ENCODE results near the gene CMTR1.

DNA sequence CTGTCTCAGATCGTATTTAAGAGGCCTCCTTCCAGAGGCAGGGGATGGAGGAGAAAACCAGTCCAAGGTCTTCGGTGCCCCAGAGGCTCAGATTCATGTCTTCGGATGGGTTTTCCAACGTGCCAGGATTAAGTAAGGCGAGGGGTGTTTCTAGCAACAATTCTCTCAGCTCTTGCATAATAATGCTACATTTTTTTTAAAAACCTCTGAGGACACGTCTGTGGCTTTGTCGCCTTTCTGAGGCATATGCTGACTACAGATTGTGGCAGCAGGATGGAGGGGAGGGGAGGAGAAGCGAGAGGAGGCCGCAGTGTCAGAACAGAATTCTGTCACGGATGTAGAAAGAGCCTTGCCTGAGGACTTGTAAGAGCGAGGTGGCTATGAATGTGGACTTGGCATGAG lies 84.4 kb downstream of the CMTR1 start:
- no peak for TF ChIP-seq EZH2 (IDR thresholded peaks at IDR 0.05; ENCODE audit: borderline replicate concordance, insufficient read depth, low read length, poor library complexity, severe bottlenecking)
- TF ChIP-seq, protein P1, sequence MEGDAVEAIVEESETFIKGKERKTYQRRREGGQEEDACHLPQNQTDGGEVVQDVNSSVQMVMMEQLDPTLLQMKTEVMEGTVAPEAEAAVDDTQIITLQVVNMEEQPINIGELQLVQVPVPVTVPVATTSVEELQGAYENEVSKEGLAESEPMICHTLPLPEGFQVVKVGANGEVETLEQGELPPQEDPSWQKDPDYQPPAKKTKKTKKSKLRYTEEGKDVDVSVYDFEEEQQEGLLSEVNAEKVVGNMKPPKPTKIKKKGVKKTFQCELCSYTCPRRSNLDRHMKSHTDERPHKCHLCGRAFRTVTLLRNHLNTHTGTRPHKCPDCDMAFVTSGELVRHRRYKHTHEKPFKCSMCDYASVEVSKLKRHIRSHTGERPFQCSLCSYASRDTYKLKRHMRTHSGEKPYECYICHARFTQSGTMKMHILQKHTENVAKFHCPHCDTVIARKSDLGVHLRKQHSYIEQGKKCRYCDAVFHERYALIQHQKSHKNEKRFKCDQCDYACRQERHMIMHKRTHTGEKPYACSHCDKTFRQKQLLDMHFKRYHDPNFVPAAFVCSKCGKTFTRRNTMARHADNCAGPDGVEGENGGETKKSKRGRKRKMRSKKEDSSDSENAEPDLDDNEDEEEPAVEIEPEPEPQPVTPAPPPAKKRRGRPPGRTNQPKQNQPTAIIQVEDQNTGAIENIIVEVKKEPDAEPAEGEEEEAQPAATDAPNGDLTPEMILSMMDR (IDR thresholded peaks at IDR 0.05; ENCODE audit: poor library complexity, severe bottlenecking), result no peak
- no peak for TF ChIP-seq EP300 (conservative IDR thresholded peaks at IDR 0.05; ENCODE audit: poor library complexity, severe bottlenecking)

Measured in neural cell (in vitro differentiated cells).